SK-N-MC (cell line): ENCODE results near the gene TANGO2.

Experiments used
- DNase-seq: peaks from one replicate; pipeline ENCODE4 v3.0.0-alpha.2; 2011; ENCODE audit warnings: low read depth, low spot score
- H3K27ac ChIP-seq: fragments of 200-600 bp; sonication (generic); 2 replicates; pipeline ENCODE4 v1.5.1; 2016; ENCODE audit warnings: mixed run types
- H3K36me3 ChIP-seq: fragments of 200-600 bp; sonication (generic); 2 replicates; pipeline ENCODE4 v1.6.1; 2017; ENCODE audit warnings: antibody characterized with exemption, low read length, mixed read lengths; ENCODE audit not compliant: insufficient read depth
- H3K4me3 ChIP-seq: fragments of 200-600 bp; sonication (generic); 2 replicates; pipeline ENCODE4 v1.5.1; 2016
- H3K9ac ChIP-seq: fragments of 200-600 bp; sonication (generic); 2 replicates; pipeline ENCODE4 v1.8.0; 2017; ENCODE audit warnings: mixed run types, mixed read lengths; ENCODE audit not compliant: insufficient read length
- H3K9me3 ChIP-seq: fragments of 200-600 bp; sonication (generic); 2 replicates; pipeline ENCODE4 v1.6.1; 2017; ENCODE audit warnings: low read depth, mild to moderate bottlenecking, antibody characterized with exemption, low read length, moderate library complexity, mixed read lengths
- EZH2 ChIP-seq: fragments of 200-600 bp; sonication (generic); IDR thresholded peaks from one replicate; pipeline ENCODE4 v1.6.1; 2017; ENCODE audit warnings: antibody characterized with exemption
- FOXP2 ChIP-seq: optimal IDR thresholded peaks from 2 replicates; pipeline ENCODE3; 2011; ENCODE audit warnings: mild to moderate bottlenecking, moderate library complexity; ENCODE audit not compliant: insufficient read depth; ENCODE audit errors: extremely low read length, control extremely low read depth
- POLR2AphosphoS5 ChIP-seq: IDR thresholded peaks from 2 replicates; pipeline ENCODE4 v1.6.1; 2012; ENCODE audit warnings: mild to moderate bottlenecking, low read depth, low read length, borderline replicate concordance

Gene TANGO2

GRCh38 chr22:20076627-20077172 lies 55.8 kb downstream of the TANGO2 start:
- H3K27ac ChIP-seq: no peak overlapping the region
- peak overlapping the region; percentile 51 for H3K9ac ChIP-seq
- no peak for DNase-seq

GRCh38 chr22:20079745-20080444 lies 59.0 kb downstream of the TANGO2 start, which contains the start of gene DGCR8:
DGCR8 (plus strand) TSS chr22:20080241; CDS start chr22:20085964, 5,723 bp downstream.
- TF ChIP-seq POLR2AphosphoS5: peak; percentile 89
- TF ChIP-seq EZH2: no peak
- no peak for TF ChIP-seq FOXP2
- DNase-seq: peak; percentile 34
- Histone ChIP-seq H3K27ac (peak within 1 kb of the TSS; percentile 91), H3K4me3 (peak within 1 kb of the TSS; percentile 81), H3K9me3 (no peaks in the 10 kb centered on the region), H3K9ac (peak within 1 kb of the TSS; percentile 92), H3K36me3 (peaks cover 2% of the 10 kb centered on the region)

More at GRCh38 chr22:20076627-20077172, 55.8 kb downstream of the TANGO2 start:
- Histone ChIP-seq H3K4me3 (no peak overlapping the region), H3K36me3 (no peaks in the 10 kb centered on the region), H3K9me3 (no peaks in the 10 kb centered on the region)
- no peak for TF ChIP-seq POLR2AphosphoS5
- TF ChIP-seq FOXP2: no peak
- no peak for TF ChIP-seq EZH2

GRCh38 chr22:20080445-20080775 lies 59.5 kb downstream of the TANGO2 start:
- H3K9ac ChIP-seq: peak overlapping the region; percentile 90
- H3K4me3 ChIP-seq: peak overlapping the region; percentile 81
- H3K27ac ChIP-seq: peak overlapping the region; percentile 81
- no peaks in the 10 kb centered on the region for H3K9me3 ChIP-seq
- DNase-seq: no peak
- peaks cover 7% of the 10 kb centered on the region for H3K36me3 ChIP-seq
- TF ChIP-seq FOXP2 (no peak), POLR2AphosphoS5 (no peak; the same call in 1 of the 2 replicates), EZH2 (no peak)

DNA sequence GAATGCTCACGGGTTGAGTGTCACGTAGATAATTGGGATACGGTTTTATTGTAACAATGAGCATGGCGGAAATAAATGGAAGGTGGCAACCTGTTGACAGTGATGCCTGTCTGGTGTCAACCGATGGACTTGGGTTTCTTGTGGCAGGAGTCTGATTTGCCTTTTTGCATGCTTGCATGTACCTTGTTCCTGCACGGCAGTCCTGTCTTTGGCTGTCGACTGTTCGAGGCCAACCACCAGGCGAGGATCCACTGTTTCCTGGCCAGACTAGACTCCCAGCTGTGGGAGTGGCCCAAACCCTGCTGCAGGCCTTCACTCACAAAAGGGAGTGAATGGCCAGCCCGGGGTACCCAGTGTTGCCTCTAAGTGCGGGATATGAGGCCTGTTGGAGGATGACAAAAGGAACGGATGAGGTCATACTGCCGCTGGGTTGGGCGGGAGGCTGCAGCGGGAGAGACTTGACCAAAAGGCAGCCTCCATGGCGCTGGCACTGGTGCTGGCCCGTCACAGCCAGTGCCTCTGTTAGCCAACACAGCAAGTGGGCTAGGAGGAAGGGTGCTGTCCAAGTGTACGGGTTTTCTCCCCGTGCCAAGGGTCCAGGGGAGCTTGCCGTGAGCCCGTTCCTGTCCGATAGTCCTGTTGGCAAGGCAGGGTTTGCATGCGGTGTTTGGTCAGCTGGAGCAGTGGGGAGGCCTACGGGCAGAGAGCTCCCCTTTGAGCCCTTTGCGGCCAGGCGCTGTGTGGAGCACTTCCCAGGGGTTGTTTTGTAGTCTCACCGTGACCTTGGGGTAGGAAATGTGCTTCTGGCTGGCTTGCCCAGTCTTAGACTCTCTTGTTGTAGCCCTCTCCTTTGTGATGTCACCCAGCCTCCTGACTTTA lies 60.1 kb downstream of the TANGO2 start:
- Histone ChIP-seq H3K4me3 (peak overlapping the region; percentile 81), H3K27ac (peak overlapping the region; percentile 81), H3K9ac (peak overlapping the region; percentile 90), H3K9me3 (no peaks in the 10 kb centered on the region), H3K36me3 (peaks cover 13% of the 10 kb centered on the region)
- no peak; the same call in 1 of the 2 replicates for TF ChIP-seq POLR2AphosphoS5
- no peak for DNase-seq

DNA sequence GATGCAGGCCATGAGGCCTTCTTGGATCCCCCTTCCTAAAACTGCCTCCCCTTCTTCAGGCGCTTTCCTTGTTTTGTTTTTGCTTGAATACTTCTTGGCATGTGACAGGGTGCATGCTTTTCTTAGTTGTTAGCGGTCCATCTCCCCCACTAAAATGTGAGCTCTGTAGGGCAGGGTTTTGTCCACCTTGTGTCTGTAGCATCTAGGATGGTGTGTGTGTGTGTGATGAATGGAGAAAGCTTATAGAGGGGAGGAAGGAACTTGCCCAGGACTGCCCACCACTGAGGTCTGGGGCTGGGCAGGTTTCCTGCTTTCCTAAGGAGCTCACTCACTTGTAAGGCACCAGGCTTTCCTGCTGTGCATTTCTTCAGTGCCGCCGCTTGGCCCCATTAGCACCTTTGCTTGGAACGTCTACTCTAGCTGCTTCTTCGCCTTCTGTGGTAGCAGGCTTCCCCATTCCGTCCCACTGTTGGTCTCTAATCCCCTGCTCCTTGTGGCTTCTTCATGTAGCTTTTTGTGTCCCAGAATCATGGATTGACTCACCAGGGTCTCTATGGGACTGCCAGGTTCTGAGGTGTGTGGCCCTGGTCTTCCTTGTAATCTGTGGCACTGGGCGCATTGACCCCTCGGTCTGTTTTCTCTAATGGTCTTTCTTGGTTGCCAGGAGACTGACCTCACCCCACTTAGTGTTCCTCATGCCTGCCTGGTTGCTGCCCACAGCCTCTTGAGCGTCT lies 62.4 kb downstream of the TANGO2 start:
- no peaks in the 10 kb centered on the region for H3K9me3 ChIP-seq
- H3K9ac ChIP-seq: peak overlapping the region; percentile 55
- no peak for TF ChIP-seq EZH2
- no peak for DNase-seq
- peaks cover 36% of the 10 kb centered on the region for H3K36me3 ChIP-seq
- peak overlapping the region; percentile 8; the same call in 1 of the 2 replicates for H3K4me3 ChIP-seq
- H3K27ac ChIP-seq: no peak overlapping the region

DNA sequence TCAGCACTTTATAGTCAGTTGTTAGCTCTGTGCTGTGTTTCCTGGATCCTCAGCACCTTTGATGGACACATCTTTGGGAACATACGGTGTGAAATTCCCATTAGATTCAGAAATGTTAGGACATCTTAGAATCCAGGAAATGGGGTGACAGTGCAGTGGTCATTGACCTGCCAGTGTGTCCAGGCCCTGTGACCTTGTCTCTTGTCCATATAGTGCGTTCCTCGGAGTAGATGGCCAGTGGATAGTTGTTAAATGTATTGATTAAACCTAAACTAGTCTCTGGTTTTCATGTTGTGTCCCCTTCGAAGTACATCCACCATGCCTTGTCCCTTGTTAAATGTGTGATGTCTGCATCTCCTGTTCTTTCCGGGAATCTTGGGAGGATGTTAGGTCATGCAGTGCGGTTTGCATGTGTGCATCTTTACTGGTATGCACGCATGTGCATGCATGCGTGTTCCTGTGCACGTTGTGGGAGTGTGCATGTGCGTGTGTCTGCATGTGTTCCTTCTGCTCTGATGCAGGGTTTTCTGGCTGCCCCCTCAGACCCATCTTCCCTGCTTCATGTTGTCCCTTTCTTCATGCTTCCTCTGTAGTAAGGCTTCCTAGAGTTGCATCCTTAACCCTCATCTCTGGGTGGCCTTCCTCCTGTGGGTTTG lies 63.1 kb downstream of the TANGO2 start:
- Histone ChIP-seq H3K27ac (no peak overlapping the region), H3K9me3 (no peaks in the 10 kb centered on the region), H3K4me3 (no peak overlapping the region), H3K9ac (peak overlapping the region; percentile 55), H3K36me3 (peaks cover 43% of the 10 kb centered on the region)
- no peak for DNase-seq
- no peak for TF ChIP-seq FOXP2
- TF ChIP-seq EZH2: no peak
- TF ChIP-seq POLR2AphosphoS5: no peak

- Histone ChIP-seq H3K4me3 (no peak overlapping the region), H3K36me3 (peaks cover 51% of the 10 kb centered on the region), H3K27ac (0 out of 2 replicates have a peak overlapping the region, but pooled peaks have one; percentile 19), H3K9me3 (no peaks in the 10 kb centered on the region), H3K9ac (no peak overlapping the region)
- no peak for TF ChIP-seq EZH2
- DNase-seq: no peak
Measured at GRCh38 chr22:20084547-20085413, 63.9 kb downstream of the TANGO2 start.
